GM21619 (cell line): ENCODE measurements around the gene F10.
"Not testable (repeated sequence)": the region's sequence is repeated elsewhere in the genome, so short reads cannot be mapped to it uniquely, and the experiment has no call there.

Source experiments
- ATAC-seq: cut with Tn5 transposase; IDR thresholded peaks from one replicate; pipeline ENCODE4 v1.9.1; 2021; ENCODE audit not compliant: unreplicated experiment

The F10 gene

DNA sequence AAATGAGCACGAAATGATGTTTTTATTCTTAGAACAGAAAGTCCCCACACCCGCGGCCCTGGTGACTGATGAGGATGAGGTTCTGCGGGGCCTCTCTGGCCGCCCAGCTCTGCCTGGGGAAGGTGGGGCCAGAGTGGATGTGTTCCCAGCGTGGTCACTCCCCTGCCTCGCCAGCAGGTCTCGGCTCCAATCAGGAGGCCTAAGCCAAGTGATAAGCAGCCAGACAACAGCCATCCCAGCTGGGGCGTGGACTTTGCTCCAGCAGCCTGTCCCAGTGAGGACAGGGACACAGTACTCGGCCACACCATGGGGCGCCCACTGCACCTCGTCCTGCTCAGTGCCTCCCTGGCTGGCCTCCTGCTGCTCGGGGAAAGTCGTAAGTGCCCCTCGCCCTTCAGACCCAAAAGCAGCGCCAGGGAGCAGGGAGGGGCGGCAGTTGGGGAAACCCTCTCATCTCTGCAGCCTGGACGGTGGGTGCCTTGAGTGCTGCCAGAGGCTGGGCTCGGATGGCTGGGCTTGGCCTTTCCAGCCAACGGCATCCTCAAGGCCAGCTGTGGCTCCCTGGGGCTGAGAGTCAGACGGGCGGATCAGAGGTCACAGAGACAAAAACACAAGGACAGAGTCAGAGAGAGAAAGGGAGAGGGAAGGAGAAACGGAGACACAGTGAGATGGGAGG, at the start of gene F10:
Gene F10, plus strand, starts transcription at position 250 of the 676 bp plus-strand sequence. Its CDS starts 57 bp downstream, at position 307.
- no peak for ATAC-seq

DNA sequence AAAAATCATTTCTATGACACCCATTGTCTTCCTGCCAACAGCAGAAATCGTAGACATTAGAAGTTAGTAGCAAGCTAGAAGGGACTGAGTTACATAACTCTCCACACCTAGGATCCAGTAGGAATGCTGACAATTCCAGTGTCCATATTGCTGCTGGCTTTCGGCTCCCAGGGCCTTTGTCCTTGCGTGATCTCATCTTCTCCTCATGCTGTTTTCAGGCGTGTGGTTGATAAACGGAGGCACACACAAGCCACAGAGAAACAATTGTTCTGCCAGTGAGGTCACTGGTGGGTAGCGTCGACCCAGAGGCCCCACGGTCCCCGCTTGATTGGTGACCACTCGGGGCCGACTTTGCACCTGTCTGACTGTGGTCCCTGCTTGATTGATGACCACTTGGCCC, 48.7 kb upstream of the F10 start:
- ATAC-seq: no peak

DNA sequence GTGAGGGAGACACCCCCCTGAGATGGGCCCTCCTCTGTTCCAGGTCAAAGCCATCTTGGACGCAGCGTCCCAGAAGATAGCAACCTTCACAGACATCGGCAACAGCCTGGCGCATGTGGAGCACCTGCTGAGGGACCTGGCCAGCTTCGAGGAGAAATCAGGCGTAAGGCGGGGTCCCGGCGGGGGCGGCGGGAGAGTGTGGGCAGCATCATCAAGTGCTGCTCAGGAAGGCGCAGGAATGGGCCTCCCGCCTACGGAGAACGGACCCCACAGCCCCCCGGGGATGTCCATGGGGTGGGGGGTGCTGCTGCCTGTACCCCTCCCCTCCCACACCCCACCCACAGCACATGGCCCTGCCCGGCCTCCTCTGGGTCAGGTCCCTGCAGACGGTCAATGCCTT, 48.2 kb upstream of the F10 start:
- no peak for ATAC-seq

DNA sequence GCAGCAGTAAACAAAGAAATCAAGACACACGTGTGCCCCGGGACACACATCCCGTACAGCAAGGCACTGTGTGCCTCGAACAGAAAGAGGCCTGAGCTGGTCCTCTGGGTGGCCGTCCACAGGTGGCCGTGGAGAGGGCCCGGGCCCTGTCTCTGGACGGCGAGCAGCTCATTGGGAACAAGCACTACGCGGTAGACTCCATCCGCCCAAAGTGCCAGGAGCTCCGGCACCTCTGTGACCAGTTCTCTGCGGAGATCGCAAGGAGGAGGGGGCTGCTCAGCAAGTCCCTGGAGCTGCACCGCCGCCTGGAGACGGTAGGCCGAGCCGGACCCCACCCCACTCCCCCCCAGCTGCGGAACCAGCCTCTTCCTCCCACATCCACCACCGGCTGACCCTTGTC, 47.7 kb upstream of the F10 start:
- no peak for ATAC-seq

DNA sequence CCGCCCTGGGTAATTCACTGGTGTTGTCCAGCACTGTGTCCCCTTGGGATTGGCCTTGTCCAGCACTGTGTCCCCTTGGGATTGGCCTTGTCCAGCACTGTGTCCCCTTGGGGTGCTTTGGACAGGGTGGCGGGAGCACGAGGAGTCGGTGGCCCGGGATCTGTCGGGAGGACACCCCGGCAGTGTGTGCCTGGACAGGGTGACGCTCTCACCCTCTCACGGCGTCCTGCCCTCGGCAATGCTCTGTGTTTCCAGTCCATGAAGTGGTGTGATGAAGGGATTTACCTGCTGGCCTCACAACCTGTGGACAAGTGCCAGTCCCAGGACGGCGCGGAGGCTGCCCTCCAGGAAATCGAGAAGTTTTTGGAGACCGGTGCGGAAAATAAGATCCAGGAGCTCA, 46.9 kb upstream of the F10 start:
- ATAC-seq: no peak

DNA sequence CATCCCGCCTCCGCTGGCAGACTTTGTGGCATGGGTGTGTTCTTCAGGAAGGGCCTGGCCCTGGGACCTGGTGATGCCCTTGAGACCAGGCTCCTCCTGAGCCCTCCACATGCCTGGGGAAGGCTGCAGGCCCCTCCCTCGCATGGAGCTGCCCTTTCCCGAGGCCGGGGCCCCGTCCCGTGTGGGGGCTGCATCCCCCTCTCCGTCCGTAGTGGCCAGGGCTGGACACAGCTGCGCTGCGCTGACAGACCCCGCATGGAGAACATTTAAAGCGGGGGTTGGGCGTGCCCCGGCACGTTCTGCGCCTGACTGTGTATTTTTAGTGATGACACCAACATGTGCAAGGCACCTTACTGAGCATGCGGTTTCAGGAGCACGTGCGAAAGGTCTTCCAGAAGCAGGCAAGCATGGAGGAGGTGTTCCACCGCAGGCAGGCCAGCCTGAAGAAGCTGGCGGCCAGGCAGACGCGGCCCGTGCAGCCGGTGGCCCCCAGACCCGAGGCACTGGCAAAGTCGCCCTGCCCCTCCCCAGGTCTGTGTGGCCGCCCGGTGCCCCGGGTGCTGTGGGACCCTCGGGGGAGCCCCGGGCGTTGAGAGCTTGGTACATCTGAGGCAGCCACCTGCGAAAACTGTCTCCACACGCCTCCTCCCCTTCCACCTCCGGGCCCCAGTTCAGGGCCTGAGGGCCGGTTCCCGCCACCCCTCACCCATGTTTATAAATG, 45.8 kb upstream of the F10 start:
- no peak for ATAC-seq

DNA sequence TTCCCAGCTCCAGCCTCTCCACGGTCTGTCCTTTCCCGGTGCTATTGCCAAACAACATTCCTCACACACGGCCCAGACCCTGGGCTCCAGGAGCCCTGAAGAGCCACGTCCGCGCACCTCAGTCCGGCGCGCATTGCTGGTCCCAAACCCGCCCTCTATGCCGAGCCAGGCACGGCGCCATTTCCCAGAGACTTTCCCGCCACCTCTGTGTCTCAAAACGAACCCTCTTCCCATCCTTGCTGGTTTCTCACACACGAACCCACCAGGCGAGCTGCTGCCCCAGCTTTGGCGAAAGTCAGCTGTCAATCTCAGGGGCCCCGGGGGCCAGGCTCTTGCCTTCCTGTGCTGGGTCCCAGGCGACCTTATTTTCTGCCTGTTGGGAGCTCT, 45.0 kb upstream of the F10 start:
- no peak for ATAC-seq

DNA sequence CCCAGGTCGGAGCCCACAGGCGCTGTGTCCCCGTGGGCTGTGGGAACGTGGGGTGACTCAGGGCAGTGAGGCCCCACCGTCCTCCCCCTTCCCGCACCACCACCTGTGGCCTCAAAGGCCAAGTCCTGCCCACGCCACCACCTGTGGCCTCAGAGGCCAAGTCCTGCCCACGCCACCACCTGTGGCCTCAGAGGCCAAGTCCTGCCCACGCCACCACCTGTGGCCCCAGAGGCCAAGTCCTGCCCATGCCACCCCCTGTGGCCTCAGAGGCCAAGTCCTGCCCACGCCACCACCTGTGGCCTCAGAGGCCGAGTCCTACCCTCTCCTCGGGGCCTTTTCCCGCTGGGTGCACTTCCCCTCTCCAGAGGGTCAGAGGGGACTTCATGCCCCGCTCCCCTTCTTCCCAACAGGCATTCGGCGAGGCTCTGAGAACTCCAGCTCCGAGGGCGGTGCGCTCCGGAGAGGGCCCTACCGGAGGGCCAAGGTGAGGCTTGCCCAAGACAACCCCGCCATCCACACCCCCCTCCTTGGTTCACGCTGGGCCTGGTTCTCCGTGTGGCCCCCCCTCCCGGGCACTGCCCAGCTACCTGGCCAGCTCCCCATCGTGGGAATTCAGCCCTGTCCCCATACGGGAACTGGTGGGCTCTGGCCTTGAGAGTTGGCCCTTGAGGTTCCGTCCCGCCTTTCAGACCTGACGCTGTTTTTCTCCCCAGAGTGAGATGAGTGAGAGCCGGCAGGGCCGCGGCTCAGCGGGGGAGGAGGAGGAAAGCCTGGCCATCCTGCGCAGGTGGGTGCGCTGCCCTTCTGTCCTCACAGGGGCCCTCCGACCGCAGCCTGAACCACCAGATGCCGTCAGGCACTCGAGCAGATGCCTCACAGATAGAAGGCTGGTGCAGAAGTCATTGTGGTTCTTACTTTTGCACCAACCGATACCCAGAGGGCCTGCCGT, 44.4 kb upstream of the F10 start:
- no peak for ATAC-seq

DNA sequence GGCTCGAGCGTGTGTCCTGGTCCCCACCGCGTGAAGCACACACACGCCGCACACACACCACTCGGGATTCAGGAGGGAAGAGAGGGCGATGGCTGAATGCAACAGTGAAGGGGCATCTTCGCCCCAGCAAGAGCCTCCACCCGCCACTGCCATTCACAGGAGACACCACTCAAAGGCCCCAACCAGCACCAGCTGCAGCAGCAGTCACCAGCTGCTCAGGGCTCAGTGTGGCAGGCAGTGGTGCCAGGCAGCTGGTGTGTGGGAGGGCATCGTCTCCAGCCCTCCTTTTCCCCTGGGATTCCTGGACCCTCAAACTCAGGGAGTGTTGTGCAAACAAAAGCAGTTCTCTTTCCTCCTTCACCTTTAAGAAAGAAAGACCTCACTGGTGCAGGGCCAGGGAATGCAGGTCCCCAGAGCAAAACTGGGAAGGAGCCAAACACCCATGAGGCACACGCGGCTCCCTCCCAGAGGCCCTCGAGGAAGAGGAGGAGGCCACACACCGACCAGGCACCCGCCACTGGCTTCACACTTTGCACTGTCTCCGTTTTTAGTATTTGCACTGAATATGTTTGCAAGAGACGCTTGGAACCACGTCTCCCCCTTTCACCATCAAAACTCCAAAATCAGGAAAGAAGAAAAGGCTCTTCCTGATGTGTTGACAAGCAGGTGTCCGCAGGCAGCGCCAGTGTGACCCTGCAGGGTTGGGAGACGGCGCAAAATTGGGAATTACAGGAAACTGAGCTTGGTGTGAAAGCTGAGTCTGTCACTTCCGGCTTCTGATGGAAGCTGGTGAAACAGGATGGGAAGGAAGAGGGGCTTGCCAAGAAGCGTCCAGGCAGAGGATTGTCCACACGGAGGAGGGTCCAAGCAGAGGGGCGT, 43.5 kb upstream of the F10 start:
- ATAC-seq: no peak

DNA sequence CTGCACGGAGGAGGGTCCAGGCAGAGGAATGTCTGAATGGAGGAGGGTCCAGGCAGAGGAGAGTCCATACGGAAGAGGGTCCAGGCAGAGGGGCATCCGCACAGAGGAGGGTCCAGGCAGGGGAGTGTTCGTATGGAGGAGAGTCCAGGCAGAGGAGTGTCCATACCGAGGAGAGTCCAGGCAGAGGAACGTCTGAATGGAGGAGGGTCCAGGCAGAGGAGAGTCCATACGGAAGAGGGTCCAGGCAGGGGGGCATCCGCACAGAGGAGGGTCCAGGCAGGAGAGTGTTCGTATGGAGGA, 42.9 kb upstream of the F10 start:
- not testable (repeated sequence) for ATAC-seq

DNA sequence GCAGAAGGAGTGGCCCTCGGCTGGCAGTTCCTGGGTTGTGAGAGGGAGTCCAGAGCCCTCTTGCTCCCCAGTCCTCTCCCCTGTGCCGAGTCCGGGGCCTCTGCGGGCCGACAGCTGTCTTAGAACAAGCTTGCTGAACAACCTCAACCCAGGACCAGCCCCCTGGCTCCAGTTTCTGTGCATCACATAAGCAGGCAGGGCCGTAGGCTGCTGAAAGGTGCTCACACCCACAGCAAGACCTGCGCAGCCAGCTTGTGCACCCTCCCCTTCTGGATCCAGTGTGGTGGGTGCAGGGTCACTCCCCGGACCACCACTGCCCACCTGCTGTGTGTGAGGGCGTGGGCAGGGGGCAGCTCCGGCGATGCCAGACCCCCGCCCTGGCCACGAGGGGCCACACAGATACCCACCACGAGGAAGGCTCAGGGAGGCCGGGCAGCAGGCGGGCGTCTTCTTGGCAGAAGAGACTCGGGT, 42.2 kb upstream of the F10 start:
- ATAC-seq: no peak

DNA sequence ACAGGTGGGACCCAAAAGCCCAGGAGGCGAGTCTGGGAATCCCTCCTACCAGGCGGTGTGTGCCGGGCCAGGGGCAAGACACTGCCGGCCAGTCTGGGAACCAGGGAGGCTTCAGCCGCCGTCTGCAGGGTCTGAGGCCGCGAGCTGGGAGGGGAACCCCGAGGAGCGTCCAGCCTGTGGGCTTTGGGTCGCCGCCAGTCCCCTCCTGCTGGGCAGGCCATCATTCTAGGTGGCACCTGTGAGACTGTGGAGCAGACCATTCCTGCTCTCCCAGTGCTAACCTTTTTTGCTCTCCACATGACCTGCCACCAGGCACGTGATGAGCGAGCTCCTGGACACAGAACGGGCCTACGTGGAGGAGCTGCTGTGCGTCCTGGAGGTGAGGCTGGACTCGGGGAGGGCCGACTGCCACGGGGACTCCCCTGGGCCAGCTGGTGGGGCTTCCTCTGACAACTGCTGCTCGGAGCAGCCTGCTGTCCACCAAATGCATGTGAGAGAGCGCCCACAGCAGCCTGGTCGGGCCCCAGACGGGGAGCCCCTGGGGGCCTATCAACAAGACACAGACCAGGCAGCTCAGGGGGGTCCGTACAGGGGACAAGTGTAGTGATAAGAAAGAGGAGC, 41.6 kb upstream of the F10 start:
- ATAC-seq: no peak

DNA sequence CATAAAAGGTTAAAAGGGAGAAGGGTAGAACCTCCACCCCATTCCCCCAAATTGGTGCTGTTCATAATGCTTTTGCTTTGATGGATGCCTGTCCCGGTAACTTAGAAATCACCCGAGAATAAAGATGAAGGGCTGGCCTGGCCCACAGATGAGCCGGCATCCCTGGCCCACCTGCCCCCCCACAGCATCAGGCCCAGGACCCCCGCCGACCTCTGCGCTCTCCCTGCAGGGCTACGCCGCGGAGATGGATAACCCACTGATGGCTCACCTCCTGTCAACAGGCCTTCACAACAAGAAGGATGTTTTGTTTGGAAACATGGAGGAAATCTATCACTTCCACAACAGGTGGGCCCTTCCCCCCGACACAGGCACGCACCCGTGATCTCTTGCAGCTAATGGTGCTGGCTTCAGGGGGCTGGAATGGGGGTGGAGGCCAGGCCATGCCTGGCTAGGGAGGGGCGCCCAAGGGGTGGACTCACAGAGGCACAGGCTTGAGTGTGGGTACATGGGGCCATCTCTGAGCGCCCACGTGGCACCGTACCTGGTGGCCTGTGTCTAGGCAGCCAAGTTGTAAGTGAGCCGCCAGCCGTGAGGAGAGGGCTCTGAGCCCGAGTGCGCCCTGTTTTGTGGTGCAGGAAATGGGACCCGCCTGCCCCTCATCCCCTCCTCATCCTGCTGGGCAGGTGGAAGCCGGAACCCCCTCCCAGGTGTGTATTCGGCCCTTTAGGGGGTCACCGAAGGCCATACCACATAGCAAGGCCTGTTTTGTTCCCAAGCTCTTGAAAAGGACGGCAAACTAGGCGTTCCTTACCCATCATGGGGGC, 40.2 kb upstream of the F10 start:
- no peak for ATAC-seq

DNA sequence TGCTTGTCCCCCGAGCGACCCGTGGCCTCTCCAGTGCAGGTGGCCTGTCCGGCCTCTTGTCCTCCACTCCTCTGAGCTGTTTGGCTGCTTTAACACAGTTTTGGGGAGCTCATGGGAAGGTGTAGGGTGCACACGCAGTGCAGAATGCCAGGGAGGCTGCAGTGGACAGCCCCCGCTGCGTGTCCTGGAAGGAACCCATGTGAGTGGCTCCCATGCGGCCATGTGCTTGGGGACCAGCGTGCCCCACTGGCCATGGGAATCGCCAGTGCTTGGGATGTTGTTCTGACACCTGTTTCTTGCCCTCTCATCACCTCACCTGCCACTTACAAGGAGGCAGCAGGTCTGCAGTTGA, 39.6 kb upstream of the F10 start:
- no peak for ATAC-seq

DNA sequence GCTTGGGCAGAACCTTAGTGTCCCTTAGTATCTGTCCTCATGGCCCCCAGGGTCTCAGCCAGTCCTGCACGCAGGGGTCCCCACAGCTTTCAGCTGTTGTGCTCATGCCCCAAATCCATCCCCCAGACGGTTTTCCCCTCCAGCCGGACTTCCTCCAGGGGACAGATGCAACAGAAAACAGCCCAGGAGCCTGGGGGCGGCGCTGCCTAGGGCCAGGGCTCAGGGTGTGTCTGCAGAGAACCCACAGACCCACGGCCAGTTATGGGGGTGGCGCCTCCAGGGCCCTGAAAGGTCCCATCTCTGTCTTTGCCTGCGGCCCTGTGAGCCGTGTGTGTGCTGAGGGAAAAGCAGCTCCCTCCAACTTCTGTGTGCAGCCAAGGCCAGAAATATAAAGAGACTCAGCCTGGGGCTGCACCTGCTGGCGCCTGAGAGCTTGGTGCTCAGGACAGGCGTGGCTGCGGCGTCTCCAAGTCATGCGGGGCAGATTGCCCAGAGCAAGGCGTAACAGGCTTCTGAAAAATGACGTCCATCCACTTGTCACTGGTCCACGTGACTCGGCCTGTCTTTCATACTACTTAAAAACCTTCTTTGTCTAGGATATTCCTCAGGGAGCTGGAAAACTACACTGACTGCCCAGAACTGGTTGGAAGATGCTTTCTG, 39.1 kb upstream of the F10 start:
- ATAC-seq: no peak

DNA sequence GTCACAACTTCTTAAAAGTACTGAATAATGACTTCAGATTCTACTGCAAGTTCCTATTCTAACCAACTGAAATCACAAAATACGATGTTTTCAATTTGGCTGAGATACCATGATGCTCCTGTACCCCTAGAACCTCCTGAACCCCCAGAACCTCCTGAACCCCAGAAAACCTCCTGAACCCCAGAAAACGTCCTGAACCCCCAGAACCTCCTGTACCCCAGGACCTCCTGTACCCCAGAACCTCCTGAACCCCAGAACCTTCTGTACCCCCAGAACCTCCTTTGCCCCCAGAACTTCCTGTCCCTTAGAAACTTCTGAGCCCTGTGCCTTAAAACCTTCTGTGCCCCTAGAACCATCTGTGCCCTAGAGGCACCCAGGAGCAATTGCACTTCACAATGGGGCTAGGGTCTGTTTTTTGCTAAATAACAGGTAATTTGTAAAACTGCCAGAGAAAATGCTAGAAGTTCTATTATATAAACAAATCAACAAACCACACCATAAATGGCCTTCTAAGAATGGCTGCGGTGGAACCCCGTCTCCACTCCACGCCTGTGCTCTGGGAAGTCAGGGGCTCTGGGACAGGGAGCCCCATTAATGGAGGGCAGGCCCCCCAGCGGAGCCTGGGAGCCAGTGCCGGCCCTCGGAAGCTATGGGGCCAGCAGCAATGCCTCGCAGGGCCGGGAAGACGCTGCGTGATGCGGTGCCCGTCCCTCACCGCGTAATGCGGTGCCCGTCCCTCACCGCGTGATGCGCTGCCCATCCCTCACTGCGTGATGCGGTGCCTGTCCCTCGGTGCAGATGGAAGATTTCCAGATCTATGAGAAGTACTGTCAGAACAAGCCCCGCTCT, 38.3 kb upstream of the F10 start:
- no peak for ATAC-seq

DNA sequence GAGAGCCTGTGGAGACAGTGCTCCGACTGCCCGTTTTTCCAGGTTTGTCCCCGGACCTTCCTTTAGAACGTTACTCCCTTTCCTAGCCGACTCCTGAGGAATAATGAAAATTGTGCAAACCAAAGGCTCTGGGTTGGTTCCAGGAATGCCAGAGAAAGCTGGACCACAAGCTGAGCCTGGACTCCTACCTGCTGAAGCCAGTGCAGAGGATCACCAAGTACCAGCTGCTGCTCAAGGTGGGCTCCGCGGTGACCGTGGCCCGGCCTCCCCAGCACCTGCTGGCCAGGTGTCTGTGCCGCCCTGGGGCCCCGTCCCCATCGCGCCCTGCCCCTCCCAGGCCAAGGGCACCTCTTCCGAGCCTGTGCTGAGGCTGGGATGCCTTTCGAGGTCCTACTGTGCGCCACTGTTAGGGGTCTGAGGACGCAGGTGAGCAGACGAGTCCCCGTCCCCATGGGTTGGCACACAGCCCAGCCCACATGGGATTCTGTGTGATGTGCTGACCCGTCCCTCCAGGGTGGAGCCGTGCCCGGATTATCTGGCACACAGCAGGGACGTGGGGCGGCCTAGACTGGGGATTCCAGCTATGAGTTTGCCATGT, 37.6 kb upstream of the F10 start:
- no peak for ATAC-seq
